Measurements from ENCODE around the gene AHCYL2.
A peak's percentile ranks its signal among the peaks of the same experiment; 100 is the strongest.

Gene AHCYL2

GRCh38 chr7:129224251-129225205 is at the start of gene AHCYL2:
TSS of gene AHCYL2 (plus strand) at chr7:129225030.
- peak; percentile 98 for DNase-seq

GRCh38 chr7:129176916-129177710 is 47.7 kb upstream of the AHCYL2 start:
- no peak for DNase-seq

DNA sequence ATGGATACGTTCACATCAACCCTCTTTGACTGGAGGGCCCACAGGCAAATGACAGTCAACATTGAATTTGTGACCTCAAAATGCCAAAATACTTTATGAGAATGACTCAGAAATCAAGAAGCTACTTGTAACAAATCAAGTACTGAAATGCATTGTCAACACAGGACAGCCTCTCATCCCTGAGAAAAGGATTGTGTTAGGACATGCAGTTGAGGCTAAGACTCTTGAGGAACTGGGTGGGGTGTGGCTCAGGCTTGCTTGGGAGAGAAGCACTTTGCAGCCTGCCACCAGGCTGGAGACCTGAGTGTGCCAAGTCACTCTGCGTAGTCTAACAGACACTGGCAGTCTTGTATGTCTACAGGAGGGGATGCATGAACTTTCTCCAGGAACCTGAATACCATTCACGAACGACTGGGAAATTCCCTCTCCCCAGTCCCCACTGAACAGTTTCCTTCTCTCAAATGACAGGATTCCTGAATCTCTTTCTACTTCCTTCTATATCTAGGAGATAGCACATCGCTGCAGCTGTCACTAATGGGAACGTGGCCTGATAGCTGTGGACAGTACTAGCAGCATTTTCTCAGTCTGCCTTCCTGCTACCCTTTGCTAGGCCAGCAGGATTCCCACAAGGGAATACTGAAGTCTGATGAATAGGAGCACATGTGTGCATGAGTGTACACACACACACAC is 39.7 kb upstream of the AHCYL2 start:
- DNase-seq = no peak

DNA sequence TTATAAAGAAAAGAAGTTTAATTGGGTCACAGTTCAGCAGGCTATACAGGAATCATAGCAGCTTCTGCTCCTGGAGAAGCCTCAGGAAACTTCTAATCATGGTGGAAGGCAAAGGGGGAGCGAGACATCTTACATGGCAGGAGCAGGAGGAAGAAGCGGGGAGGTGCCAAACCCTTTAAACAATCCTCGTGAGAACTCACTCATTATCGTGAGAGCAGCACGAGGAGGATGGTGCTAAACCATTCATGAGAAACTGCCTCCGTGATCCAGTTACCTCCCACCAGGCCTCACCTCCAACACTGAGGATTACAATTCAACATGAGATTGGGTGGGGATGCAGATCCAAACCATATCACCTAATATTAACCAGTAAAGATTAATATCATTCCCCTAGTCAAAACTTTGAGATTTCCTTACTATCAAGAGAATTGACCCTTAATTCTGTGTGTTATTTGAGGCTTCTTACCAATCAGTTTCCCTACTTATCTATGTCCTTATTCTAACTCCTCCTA is 38.0 kb upstream of the AHCYL2 start:
- no peak for DNase-seq

DNA sequence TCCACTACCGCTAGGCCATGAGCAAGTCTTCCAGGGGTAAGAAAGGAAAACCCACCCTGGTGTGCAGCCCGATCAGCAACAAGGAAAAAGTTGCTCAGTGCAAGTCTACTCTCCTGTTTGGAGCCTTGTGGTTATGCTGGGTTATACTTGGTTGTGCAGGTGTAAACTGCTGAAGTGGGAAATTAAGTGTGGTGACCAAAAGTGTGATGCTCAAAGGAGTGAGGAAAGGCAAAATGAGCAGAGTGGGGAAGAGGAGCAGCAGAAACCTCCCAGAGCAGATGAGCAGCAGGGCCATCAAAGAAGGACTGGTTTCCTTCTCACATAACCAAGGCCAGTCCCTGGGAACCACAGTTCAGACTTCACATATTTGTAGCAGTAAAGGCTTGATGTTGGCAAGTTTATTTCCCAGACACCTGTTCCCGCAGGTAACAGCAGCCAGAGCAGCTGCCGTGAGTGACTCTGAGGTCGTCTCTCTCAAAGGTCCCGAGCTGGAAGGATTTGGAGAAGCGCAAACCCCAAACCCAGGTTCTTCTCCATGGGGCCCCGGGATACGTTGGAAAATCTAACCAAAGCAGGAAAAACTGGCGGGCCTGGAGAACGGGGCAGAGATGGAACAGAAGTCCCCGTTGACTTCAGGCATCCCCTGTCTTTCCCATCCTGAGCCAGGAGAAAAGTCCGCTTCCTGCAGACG is 37.0 kb upstream of the AHCYL2 start:
- no peak for DNase-seq

DNA sequence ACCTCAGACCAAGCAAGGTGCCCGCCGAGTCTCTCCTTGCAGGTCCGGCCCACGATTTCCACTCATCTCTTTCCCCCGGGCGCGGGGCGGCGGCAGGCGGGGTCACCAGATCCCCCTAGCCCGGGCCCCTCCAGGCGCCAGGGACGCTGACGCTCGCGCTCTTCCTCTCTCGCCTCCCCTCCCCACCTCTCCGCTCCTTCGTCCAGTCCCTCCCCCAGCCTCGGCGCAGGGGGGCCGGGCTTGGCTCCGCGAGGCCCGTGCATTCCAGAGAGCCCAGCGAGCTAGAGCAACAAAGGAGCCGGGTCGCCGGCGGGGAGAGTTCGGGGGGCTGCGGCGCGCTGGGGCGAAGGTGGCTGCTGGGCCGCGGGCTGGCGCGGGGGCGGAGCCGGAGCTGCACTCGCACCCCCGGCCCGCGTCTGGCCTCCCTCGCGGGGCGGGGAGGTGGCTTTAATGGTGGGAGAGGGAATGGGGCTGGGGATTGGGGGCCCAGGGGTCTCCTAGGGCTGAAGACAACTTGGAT is 36.4 kb upstream of the AHCYL2 start, which contains the start of gene SMO:
TSS of gene SMO (plus strand) at position 262 of the 520 bp plus-strand sequence. CDS start 519 bp downstream, outside the sequence.
- DNase-seq = peak; percentile 11

GRCh38 chr7:129188892-129189660 is 35.8 kb upstream of the AHCYL2 start:
- DNase-seq = no peak

DNA sequence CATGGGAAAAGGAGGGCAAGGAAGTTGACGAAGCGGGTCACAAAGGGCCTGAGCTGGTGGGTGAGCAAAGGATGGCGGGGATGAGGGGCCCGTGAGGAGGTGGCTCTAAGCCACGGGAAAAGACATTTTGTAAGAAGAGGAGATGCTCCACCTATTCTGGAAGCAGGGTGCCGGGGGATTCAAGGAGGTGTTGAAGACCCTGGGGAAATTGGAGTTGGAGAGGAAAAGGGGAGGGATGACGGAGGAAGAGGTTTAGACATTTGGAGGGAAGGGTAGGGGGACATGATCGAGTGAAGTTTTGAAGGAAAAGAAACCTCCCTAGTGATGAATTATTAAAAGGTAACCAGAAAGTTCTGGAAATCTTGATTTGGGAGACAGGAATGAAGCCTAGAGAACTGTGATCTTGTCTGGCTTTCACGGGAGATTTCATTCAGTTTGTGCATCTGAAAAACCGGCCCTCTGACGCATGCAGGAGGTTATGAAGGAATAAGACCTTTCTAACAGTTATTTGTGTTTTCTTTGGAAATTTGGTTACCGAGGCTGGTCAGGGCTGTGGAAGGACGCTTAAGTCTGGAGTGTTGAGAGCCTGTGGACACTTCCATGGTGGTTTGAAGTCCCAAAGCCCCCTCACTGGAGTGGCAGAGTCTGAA is 35.0 kb upstream of the AHCYL2 start:
- no peak for DNase-seq

DNA sequence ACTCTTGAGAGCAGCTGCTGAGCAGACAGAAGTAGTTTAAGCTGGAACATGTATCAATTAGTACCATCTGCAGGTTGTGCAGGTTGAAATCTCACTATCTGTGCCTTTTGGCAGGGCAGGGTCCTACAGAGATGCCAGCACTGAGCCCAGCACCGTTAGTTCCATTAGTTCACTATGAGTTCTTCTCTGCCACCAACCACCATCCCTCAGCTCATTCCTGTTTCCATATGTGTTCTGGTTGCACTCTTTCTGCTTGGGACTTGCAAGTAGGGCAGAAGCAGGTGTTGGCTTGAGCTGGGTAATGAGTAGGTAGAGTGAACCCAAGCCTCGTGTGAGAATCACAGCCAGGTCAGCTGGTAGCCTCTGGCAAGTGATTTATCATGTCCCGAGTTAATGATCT is 33.6 kb upstream of the AHCYL2 start:
- no peak for DNase-seq

DNA sequence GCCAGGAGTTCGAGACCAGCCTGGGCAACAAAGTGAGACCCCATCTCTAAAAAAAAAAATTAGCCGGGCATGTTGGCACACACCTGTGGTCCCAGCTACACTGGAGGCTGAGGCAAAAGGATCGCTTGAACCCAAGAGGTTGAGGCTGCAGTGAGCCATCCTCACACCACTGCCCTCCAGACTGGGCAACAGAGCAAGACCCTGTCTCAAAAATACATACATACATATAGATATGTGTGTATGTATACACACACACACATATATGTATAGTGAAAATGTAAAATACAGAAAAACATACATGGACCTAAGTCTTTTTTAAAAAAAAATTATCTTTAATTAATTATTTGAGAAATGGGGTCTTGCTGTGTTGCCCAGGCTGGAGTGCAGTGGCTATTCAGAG is 30.9 kb upstream of the AHCYL2 start:
- DNase-seq = no peak

DNA sequence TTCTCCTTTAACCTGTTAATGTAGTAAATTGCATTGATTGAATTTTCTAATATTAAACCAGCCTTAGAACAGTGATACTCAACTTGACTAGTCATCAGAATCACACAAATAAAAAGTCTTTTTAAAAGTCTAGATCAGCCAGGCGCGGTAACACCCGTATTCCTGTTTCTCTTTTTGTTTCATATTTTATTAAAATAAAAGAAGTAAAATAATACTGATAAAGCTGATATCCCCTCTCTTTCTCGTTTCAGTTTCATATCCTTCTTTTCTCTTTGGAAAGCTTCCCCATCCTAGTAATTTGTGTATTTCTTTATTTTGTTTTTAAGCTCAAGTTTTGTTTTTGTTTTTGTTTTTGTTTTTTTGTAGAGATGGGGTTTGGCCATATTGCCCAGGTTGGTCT is 27.1 kb upstream of the AHCYL2 start:
- DNase-seq = no peak

- no peak for DNase-seq
These were observed 25.4 kb upstream of the AHCYL2 start for GRCh38 chr7:129199406-129199805.

- DNase-seq = no peak
These were observed 22.6 kb upstream of the AHCYL2 start for GRCh38 chr7:129202058-129202777.

DNA sequence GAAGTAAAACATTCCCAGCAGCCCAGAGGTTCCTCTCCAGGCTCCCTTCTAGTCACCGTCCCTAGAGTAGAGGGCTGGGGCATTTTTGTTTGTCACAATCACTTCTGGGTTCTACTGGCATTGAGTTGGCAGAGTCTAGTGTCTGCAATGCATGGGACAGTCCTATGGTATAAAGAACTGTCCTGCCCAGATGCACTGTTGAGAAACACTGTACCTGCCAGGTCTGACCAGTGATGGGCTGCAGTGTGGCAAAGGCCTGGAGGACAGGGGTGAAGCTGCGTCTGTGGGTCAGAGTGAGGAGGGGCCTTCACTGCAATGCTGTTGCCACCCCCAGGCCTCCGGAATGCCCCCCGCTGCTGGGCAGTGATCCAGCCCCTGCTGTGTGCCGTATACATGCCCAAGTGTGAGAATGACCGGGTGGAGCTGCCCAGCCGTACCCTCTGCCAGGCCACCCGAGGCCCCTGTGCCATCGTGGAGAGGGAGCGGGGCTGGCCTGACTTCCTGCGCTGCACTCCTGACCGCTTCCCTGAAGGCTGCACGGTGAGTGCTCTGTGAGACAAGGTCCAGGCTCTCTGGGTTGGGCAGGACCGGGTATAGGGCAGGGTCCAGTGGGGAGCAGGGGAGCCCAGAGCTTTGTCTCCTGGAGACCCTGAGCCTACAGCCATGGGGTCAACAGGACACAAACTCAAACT is 21.6 kb upstream of the AHCYL2 start:
- DNase-seq = no peak

DNA sequence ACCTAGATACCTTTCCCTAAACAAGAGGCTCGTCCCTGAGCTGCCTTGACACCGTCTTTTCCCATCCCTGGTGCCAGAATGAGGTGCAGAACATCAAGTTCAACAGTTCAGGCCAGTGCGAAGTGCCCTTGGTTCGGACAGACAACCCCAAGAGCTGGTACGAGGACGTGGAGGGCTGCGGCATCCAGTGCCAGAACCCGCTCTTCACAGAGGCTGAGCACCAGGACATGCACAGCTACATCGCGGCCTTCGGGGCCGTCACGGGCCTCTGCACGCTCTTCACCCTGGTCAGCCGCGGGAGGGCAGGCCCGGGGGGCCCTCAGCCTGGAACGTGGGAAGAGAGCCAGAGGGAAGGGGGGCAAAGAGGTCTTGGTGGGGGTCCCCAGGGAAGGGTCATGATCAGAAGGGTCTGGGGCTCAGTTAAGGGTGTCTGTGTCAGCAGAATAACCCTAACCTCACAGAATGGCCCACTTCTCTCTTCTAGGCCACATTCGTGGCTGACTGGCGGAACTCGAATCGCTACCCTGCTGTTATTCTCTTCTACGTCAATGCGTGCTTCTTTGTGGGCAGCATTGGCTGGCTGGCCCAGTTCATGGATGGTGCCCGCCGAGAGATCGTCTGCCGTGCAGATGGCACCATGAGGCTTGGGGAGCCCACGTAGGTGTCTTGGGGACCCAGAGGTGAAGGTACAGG is 19.6 kb upstream of the AHCYL2 start:
- no peak for DNase-seq

DNA sequence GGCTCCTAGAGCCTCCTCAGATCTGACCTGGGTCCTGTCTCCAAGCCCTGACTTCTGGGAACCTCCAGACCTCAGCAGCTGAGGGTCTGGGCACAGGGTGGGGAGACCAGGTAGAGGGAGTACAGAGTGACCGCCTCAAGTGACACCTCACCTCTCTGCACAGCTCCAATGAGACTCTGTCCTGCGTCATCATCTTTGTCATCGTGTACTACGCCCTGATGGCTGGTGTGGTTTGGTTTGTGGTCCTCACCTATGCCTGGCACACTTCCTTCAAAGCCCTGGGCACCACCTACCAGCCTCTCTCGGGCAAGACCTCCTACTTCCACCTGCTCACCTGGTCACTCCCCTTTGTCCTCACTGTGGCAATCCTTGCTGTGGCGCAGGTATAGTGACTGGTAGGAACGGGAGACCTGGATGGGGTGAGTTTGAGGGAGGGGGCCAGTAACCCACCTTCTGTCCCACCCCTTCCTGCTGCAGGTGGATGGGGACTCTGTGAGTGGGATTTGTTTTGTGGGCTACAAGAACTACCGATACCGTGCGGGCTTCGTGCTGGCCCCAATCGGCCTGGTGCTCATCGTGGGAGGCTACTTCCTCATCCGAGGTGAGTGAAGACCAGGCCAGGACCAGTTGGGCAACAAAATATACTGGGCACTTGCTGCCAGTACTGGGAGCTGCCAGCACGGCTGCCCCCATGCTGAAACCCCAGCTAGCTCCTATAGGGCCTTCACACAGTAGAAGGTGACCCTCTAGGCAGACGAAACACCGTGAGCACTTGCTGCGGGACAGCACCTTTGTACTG is 18.6 kb upstream of the AHCYL2 start:
- no peak for DNase-seq

DNA sequence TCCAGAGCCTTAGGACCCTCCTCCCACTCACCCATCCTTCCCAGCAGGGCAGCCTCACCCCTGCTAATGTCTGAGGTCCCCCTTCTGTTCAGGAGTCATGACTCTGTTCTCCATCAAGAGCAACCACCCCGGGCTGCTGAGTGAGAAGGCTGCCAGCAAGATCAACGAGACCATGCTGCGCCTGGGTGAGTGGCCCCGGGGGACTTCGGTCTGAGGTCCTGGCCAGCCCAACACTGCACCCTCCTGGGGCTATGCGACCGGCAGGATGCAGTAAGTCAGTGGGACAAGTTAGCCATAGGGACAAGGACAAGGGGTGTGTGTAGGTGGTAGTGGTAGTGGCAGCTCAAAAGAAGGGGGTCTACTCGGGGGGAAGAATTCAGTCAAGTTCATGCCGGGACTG is 16.2 kb upstream of the AHCYL2 start:
- no peak for DNase-seq
